ENCODE data around the gene DNAJB8. TPM values are rescaled to one million over a fixed set of nuclear protein-coding genes. Genes with fewer than 3 reads are reported as not detected.

The DNAJB8 gene
- total RNA-seq, 3 donors from 2014 or later (not counting 1 experiment from before 2014, with no cell fraction given), result not detected

GRCh38 chr3:128480717-128481437, 14.2 kb upstream of the DNAJB8 start:
- DNase-seq (no peak), ATAC-seq (no peak)
- Histone ChIP-seq H3K4me1 (ENCODE audit: control insufficient read depth, insufficient read depth, low read length) (peaks cover 13% of the 10 kb centered on the region), H3K4me3 (ENCODE audit: low read length) (no peak overlapping the region), H3K27me3 (ENCODE audit: control insufficient read depth, insufficient read depth, low read length) (peaks cover 36% of the 10 kb centered on the region), H3K27ac (ENCODE audit: low read length) (no peak overlapping the region), H3K36me3 (ENCODE audit: control insufficient read depth, insufficient read depth, low read length) (no peaks in the 10 kb centered on the region), H3K9me3 (ENCODE audit: control insufficient read depth, insufficient read depth, low read length) (no peaks in the 10 kb centered on the region)
- Mint-ChIP-seq H3K27me3 (ENCODE audit: low read depth in 2 of 2) (peaks cover 54 to 58% of the 10 kb centered on the region in 2 donors), H3K9me3 (no peaks in the 10 kb centered on the region), H3K27ac (no peak overlapping the region), H3K4me3 (no peak overlapping the region), H3K36me3 (no peaks in the 10 kb centered on the region), H3K4me1 (peaks cover 5 to 10% of the 10 kb centered on the region in 2 donors)
- intact Hi-C loops (cut with micrococcal nuclease), result no loop called here
- 89% methylated on average over 27 of the region's 27 CpGs for WGBS (ENCODE audit: insufficient coverage)
- no peak for TF ChIP-seq CTCF (IDR thresholded peaks at IDR 0.05)

GRCh38 chr3:128480278-128480677, 13.6 kb upstream of the DNAJB8 start:
- Histone ChIP-seq H3K4me3 (ENCODE audit: low read length) (no peak overlapping the region), H3K9me3 (ENCODE audit: control insufficient read depth, insufficient read depth, low read length) (no peaks in the 10 kb centered on the region), H3K27me3 (ENCODE audit: control insufficient read depth, insufficient read depth, low read length) (peaks cover 31% of the 10 kb centered on the region), H3K4me1 (ENCODE audit: control insufficient read depth, insufficient read depth, low read length) (peaks cover 13% of the 10 kb centered on the region), H3K36me3 (ENCODE audit: control insufficient read depth, insufficient read depth, low read length) (no peaks in the 10 kb centered on the region), H3K27ac (ENCODE audit: low read length) (no peak overlapping the region)
- DNase-seq, result no peak
- no peak for TF ChIP-seq CTCF (IDR thresholded peaks at IDR 0.05)
- Mint-ChIP-seq H3K4me3 (no peak overlapping the region), H3K36me3 (no peaks in the 10 kb centered on the region), H3K27ac (no peak overlapping the region), H3K27me3 (ENCODE audit: low read depth in 2 of 2) (peaks cover 48 to 55% of the 10 kb centered on the region in 2 donors), H3K9me3 (no peaks in the 10 kb centered on the region), H3K4me1 (peaks cover 5 to 10% of the 10 kb centered on the region in 2 donors)
- 64% methylated on average over 11 of the region's 11 CpGs for WGBS (ENCODE audit: insufficient coverage)
- intact Hi-C loops (cut with micrococcal nuclease), result no loop called here
- ATAC-seq, result no peak

DNA sequence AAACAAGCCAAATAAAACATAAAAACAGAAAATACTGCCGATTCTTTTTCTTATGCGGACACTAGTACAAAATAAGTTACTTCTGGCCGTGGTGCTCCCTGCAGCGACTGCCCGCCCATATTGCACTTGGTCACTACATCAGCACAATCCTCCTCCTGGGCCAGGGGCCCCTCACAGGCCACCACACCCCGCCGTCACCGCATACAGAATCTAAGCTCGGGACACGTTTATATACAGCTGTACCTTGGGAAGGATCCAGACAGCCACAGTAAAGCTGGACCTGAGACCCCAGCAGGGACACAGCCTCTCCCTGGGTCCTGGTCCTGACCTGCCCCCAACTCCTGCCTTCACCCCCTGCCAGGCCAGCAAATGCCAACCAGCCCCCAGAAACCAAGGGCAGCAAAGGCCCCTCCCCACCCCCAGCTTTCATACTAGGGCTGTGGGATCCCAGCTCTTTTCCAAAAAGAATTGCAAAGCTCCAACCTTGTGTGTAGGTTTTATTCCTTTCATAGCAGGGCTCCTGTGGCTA, 12.9 kb upstream of the DNAJB8 start:
- DNase-seq (no peak), ATAC-seq (no peak)
- Mint-ChIP-seq H3K4me3 (no peak overlapping the region), H3K9me3 (no peaks in the 10 kb centered on the region), H3K36me3 (no peaks in the 10 kb centered on the region), H3K27ac (no peak overlapping the region), H3K27me3 (ENCODE audit: low read depth in 2 of 2) (peaks cover 41 to 55% of the 10 kb centered on the region in 2 donors), H3K4me1 (peaks cover 5 to 10% of the 10 kb centered on the region in 2 donors)
- intact Hi-C loops (cut with micrococcal nuclease), result no loop called here
- no peak overlapping the region for H3K4me3 ChIP-seq (ENCODE audit: low read length)
- H3K36me3 ChIP-seq (ENCODE audit: control insufficient read depth, insufficient read depth, low read length), result no peaks in the 10 kb centered on the region
- peaks cover 24% of the 10 kb centered on the region for H3K27me3 ChIP-seq (ENCODE audit: control insufficient read depth, insufficient read depth, low read length)
- peaks cover 13% of the 10 kb centered on the region for H3K4me1 ChIP-seq (ENCODE audit: control insufficient read depth, insufficient read depth, low read length)
- H3K9me3 ChIP-seq (ENCODE audit: control insufficient read depth, insufficient read depth, low read length), result no peaks in the 10 kb centered on the region
- 85% methylated on average over 10 of the region's 10 CpGs for WGBS (ENCODE audit: insufficient coverage)
- no peak overlapping the region for H3K27ac ChIP-seq (ENCODE audit: low read length)
- no peak for TF ChIP-seq CTCF (IDR thresholded peaks at IDR 0.05)

All from natural killer cell (primary cell).